ENCODE data around the gene DNAJB12.
"Not testable (repeated sequence)": the region's sequence is repeated elsewhere in the genome, so short reads cannot be mapped to it uniquely, and the experiment has no call there.

Gene DNAJB12

DNA sequence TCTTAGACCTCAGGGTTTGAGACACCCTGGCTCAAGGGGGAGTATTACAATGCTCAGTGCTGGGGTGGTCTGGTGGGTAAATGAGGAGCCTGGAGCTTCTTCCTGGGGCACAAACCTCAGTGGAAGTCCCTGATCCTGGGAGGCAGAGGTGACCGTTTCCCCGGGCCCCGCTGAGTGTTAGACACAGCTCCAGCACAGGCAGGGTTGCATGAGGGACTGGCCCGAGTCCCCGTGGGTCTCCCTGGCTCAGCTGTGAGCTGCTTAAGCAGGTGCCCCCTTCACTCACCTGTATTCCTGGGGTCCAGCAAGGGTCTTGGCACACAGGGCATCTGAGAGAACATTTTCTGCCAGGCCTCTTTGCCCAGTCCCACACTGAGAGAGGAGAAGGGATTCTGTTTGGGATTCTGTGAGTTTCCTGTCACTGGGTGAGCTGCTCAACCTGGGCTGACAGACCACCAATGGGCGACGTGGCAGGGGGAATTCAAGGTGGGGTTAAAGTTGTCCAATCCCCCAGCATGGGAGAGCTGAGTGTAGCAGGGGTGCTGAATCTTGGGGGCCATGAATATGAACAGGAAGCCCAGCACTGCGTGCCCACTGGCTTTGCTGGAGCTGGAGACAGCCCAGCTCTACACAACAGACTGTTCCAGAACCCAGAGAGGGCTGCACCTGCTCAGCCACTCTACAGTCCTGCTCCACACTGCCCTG is 51.1 kb downstream of the DNAJB12 start:
- Histone ChIP-seq H3K36me3 (ENCODE audit: control insufficient read depth, insufficient read depth, low read length) (no peaks in the 10 kb centered on the region), H3K27ac (ENCODE audit: low read depth, low read length) (no peak overlapping the region), H3K9ac (ENCODE audit: low read length) (no peak overlapping the region), H3K4me1 (ENCODE audit: control insufficient read depth, insufficient read depth, low read length) (no peaks in the 10 kb centered on the region), H3K4me3 (ENCODE audit: low read length) (no peak overlapping the region), H3K27me3 (ENCODE audit: control insufficient read depth, insufficient read depth, low read length) (no peaks in the 10 kb centered on the region)

DNA sequence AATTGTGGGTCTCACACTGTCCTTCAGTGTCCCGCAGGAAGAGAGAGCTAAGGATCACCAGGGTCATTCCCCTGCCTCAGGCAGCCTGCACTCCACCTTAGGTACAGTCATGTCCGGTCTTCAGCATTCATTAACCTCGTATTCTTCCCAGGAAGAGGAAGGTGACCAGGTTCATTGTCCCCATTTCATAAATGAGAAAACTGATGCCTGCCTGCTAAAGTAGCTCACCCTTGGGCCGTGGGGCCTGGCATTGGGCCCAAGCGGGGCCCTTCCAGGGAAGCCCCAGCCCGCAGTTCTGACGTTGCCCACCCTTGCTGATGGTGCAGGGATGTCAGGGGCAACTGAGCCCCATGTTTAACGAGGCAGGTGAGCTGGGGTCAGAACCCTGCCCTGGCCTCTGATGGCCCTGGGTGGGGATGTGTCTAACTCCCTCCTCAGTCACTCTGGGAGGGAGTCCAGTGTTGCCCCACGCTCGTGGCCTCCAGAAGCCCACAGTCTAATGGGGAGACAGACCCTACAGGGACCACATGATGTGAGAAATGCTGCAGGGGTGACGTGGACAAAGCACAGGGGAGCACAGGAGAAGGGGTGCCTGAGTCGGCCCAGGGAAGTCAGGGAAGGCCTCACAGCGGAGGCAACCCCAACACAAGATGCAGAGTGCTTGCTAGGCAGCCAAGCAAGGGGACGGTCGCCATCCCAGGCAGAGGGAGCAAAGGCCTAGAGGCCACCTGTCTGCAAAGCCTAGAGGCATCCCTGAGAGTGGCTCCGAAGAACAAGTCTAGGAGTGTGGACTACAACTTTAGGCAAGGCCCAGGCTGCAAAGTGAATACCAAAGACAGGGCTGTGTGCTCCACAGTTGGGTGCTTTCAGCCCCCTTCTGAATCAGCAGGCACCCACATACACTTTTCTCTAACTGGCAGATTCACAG is 55.9 kb downstream of the DNAJB12 start:
- peak overlapping the region; percentile 38 for H3K9ac ChIP-seq (ENCODE audit: low read length)
- H3K27me3 ChIP-seq (ENCODE audit: control insufficient read depth, insufficient read depth, low read length): no peaks in the 10 kb centered on the region
- peak overlapping the region; percentile 92 for H3K27ac ChIP-seq (ENCODE audit: low read depth, low read length)
- H3K36me3 ChIP-seq (ENCODE audit: control insufficient read depth, insufficient read depth, low read length): no peaks in the 10 kb centered on the region
- H3K4me1 ChIP-seq (ENCODE audit: control insufficient read depth, insufficient read depth, low read length): peaks cover 12% of the 10 kb centered on the region
- peak overlapping the region; percentile 83 for H3K4me3 ChIP-seq (ENCODE audit: low read length)

DNA sequence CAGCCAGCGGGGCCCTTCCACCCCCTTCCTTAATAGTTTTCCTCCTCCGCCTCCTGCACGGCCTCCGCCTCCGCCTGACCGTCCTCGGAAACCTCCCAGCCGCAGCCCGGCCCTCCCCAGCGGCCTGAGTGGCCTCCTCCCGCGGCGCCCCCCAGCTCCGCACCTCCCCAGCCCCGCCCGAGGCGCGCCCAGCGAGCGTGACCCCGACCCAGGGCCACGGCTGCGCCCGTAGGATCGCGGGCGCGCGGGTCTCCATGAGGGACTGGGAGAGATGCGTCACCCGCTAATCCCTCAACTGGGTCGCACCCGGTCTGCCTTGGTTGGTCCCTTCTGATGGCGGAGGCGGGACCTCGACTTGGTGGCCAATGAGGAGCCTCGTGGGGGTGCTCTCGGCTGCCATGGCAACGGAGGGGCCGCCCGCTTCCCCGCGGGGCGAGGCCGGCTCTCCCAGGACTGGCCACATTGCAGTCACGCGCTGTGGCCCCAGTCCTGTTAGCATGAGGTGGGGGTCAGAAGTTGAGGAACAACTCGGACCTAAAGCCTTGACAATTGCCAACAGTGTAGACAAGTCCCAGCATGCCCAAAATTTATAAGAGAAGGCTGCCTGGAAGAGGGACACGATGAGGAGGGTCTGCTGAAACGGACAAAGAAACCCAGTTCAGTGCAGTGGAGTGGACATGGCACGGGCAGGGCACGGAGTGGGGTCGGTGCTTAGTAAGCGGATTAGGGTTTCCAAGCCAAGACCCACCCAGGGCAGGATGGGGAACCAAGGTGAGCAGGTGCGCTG is 56.7 kb downstream of the DNAJB12 start:
- peak overlapping the region; percentile 66 for H3K9ac ChIP-seq (ENCODE audit: low read length)
- H3K27ac ChIP-seq (ENCODE audit: low read depth, low read length): peak overlapping the region; percentile 92
- H3K4me1 ChIP-seq (ENCODE audit: control insufficient read depth, insufficient read depth, low read length): peaks cover 12% of the 10 kb centered on the region
- peak overlapping the region; percentile 83 for H3K4me3 ChIP-seq (ENCODE audit: low read length)
- H3K36me3 ChIP-seq (ENCODE audit: control insufficient read depth, insufficient read depth, low read length): no peaks in the 10 kb centered on the region
- no peaks in the 10 kb centered on the region for H3K27me3 ChIP-seq (ENCODE audit: control insufficient read depth, insufficient read depth, low read length)

DNA sequence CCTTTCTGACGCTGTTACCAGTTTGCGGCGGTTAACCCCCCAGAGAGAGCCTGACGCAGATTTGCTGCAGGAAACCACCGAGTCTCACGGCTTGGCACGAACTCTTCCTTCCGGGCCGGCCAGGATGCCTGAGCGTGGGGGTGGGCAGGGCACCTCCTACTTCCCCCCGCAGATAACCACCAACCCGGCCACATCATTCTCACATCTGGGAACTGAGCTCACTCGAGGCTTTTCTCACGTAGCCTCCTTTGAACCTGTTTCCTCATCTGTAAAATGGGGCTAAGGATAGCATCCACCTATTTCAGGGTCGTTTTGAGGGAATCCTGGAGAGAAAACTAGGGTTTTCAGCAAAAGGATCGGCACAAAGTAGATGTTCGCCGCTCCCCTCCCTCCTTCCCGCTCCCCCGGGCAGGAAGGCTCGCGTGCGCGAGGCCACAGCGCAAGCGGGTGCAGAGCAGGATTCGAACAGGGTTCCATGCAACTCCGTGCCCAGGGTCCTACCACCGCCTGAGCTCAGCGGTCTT is 57.4 kb downstream of the DNAJB12 start:
- Histone ChIP-seq H3K36me3 (ENCODE audit: control insufficient read depth, insufficient read depth, low read length) (no peaks in the 10 kb centered on the region), H3K27ac (ENCODE audit: low read depth, low read length) (peak overlapping the region; percentile 92), H3K4me1 (ENCODE audit: control insufficient read depth, insufficient read depth, low read length) (peaks cover 12% of the 10 kb centered on the region), H3K9ac (ENCODE audit: low read length) (peak overlapping the region; percentile 66), H3K27me3 (ENCODE audit: control insufficient read depth, insufficient read depth, low read length) (no peaks in the 10 kb centered on the region), H3K4me3 (ENCODE audit: low read length) (peak overlapping the region; percentile 83)

DNA sequence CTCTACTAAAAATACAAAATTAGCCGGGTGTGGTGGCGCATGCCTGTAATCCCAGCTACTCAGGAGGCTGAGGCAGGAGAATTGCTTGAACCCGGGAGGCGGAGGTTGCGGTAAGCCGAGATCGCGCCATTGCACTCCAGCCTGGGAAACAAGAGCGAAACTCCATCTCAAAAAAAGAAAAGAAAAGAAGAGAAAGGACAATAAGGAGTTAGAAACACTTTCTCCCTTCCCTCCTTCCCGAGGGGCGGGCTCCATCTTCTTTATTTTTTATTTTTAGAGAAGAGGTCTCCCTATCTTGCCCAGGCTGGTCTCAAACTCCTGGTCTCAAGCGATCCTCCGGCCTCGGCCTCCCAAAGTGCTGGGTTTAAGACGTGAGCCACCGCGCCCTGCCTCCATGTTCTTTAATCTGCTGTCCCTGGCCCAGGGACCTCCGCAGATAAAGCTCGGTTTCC is 57.9 kb downstream of the DNAJB12 start:
- not testable (repeated sequence) for H3K9ac ChIP-seq (ENCODE audit: low read length); H3K27me3 ChIP-seq (ENCODE audit: control insufficient read depth, insufficient read depth, low read length); H3K36me3 ChIP-seq (ENCODE audit: control insufficient read depth, insufficient read depth, low read length)
- peak overlapping the region; percentile 83 for H3K4me3 ChIP-seq (ENCODE audit: low read length)
- H3K27ac ChIP-seq (ENCODE audit: low read depth, low read length): peak overlapping the region; percentile 92
- H3K4me1 ChIP-seq (ENCODE audit: control insufficient read depth, insufficient read depth, low read length): peaks cover 12% of the 10 kb centered on the region

DNA sequence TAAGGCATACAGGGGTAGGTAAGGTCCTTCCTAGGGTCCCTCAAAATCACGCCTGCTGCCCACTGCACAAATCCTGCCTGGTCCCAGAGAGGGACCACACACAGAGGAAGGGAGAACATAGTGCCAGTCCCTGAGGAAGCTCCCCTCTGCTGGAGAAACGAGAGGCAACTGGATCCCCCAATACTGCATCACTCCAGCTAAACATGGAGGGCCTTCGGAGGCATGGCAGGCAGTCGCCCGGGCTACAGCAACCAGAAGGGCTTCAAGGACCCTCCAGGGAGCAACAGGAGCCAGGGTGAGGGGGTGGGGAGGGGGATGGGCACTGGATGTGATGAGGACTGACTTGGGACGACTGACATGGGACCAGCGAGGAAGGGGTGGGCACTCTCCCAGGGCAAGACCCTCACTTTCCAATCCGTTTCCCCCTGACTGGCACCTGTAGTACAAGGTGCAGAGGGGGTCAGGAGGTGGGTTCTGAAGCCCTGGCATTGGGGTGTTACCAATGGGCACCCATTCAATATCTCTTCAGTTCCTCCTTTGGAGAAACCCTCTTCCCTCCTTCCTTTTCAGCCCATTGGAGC is 59.3 kb downstream of the DNAJB12 start:
- Histone ChIP-seq H3K27ac (ENCODE audit: low read depth, low read length) (no peak overlapping the region), H3K4me1 (ENCODE audit: control insufficient read depth, insufficient read depth, low read length) (peaks cover 12% of the 10 kb centered on the region), H3K27me3 (ENCODE audit: control insufficient read depth, insufficient read depth, low read length) (no peaks in the 10 kb centered on the region), H3K36me3 (ENCODE audit: control insufficient read depth, insufficient read depth, low read length) (no peaks in the 10 kb centered on the region), H3K4me3 (ENCODE audit: low read length) (no peak overlapping the region), H3K9ac (ENCODE audit: low read length) (no peak overlapping the region)

DNA sequence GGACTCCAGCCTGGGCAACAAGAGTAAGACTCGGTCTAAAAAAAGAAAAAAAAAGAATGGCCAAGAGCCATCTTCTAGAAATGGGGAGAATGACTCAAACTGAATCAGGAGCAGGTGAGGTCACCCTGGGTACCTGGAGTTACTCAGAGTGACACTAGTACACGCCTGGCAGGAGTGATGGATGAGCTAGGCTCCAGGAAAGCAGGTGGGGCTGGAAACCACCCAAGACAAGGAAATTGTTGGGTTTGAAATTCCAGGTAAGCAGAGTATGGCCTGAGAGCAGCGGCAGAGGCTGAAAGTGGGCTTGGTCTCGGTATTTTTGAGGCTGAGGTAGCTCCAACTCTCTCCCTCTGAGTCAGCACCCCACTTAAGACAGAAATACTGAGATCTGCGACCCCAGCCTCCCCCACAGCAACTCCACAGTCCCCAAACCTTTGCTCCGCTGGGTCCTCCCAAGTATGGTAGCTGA is 62.5 kb downstream of the DNAJB12 start:
- H3K4me1 ChIP-seq (ENCODE audit: control insufficient read depth, insufficient read depth, low read length): peaks cover 3% of the 10 kb centered on the region
- no peak overlapping the region for H3K4me3 ChIP-seq (ENCODE audit: low read length)
- no peak overlapping the region for H3K27ac ChIP-seq (ENCODE audit: low read depth, low read length)
- no peak overlapping the region for H3K9ac ChIP-seq (ENCODE audit: low read length)
- no peaks in the 10 kb centered on the region for H3K36me3 ChIP-seq (ENCODE audit: control insufficient read depth, insufficient read depth, low read length)
- H3K27me3 ChIP-seq (ENCODE audit: control insufficient read depth, insufficient read depth, low read length): no peaks in the 10 kb centered on the region

DNA sequence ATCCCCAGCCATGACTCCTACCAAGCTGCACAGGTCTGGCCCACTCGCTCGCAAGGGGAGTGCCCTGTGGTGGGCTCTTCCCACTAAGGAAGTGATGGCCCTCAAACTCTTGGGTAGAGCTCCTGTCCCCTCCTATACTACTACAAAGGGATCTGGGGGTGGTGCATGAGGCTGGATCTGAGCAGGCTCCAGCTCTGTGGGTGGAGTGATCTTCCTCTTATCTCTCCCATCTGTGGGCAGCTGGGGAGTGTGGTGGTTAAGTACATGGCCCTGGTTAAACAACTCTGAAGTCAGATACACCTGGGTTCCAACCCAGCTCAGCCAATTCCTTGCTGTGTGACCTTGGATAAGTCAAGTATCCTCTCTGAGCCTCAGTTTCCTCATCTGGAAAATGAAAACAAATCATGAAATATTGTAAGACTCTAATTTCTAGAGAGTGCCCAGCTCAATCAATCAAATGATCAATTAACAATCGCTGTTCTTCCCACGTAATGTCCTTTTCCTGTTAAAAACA is 63.6 kb downstream of the DNAJB12 start:
- Histone ChIP-seq H3K27me3 (ENCODE audit: control insufficient read depth, insufficient read depth, low read length) (no peaks in the 10 kb centered on the region), H3K4me1 (ENCODE audit: control insufficient read depth, insufficient read depth, low read length) (no peaks in the 10 kb centered on the region), H3K36me3 (ENCODE audit: control insufficient read depth, insufficient read depth, low read length) (no peaks in the 10 kb centered on the region), H3K9ac (ENCODE audit: low read length) (no peak overlapping the region), H3K27ac (ENCODE audit: low read depth, low read length) (no peak overlapping the region), H3K4me3 (ENCODE audit: low read length) (no peak overlapping the region)

DNA sequence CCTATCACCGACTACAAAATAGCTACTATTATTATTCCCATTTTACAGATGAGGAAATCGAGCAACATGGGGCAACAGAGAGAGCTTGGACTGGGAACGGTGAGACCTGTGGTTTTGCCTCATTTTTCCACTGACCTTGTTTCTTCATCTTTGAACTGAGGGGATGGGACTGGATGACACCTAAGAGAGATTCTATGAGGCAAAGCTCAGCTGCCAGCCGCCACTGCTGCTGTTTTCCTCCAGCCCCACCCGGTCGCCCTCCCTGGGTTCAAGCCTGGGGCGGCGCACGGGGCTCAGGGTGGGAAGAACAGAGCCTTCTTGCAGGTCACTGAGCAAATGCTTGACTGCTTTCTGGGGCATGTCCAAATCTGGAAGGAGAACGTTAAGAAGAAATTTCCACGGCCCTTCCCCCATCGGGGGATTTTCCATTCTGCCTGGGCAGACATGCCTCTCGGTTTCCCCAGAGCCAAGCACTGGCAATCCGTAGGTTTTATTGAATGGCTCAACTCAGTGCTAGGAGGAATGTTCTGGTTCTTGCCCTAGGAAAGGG is 68.7 kb downstream of the DNAJB12 start:
- Histone ChIP-seq H3K4me1 (ENCODE audit: control insufficient read depth, insufficient read depth, low read length) (no peaks in the 10 kb centered on the region), H3K4me3 (ENCODE audit: low read length) (no peak overlapping the region), H3K9ac (ENCODE audit: low read length) (no peak overlapping the region), H3K27me3 (ENCODE audit: control insufficient read depth, insufficient read depth, low read length) (no peaks in the 10 kb centered on the region), H3K36me3 (ENCODE audit: control insufficient read depth, insufficient read depth, low read length) (no peaks in the 10 kb centered on the region), H3K27ac (ENCODE audit: low read depth, low read length) (no peak overlapping the region)

DNA sequence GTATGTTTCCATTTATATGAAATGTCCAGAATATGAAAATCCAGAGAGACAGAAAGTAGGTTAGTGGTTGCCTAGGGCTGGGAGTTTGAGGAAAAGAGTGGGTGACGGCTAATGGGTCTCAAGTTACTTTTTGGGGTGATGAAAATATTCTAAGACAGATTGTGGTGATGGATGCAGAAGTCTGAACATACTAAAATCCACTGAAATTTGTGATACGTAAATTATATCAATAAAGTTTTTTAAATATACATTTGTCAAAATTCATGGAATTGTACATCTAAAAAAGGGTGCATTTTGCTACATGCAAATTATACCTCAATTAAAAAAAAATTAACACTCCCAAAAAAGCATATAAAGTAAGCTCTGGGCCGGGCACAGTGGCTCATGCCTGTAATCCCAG is 71.6 kb downstream of the DNAJB12 start:
- H3K36me3 ChIP-seq (ENCODE audit: control insufficient read depth, insufficient read depth, low read length): no peaks in the 10 kb centered on the region
- no peak overlapping the region for H3K4me3 ChIP-seq (ENCODE audit: low read length)
- H3K27ac ChIP-seq (ENCODE audit: low read depth, low read length): no peak overlapping the region
- no peak overlapping the region for H3K9ac ChIP-seq (ENCODE audit: low read length)
- H3K27me3 ChIP-seq (ENCODE audit: control insufficient read depth, insufficient read depth, low read length): no peaks in the 10 kb centered on the region
- no peaks in the 10 kb centered on the region for H3K4me1 ChIP-seq (ENCODE audit: control insufficient read depth, insufficient read depth, low read length)
